H9 (cell line): Measurements from ENCODE around the gene KLHL4. TPM values are rescaled to one million over a fixed set of nuclear protein-coding genes. Genes with fewer than 3 reads are reported as not detected.

ENCODE experiments used
- DNase-seq: peaks from one replicate; pipeline ENCODE4 v3.0.0-alpha.2; 2017
- H2AFZ ChIP-seq: one replicate; pipeline ENCODE4 v1.6.1; 2013; ENCODE audit warnings: mild to moderate bottlenecking, low read length, control low read depth, moderate library complexity
- H2AK5ac ChIP-seq: 2 replicates; pipeline ENCODE4 v1.6.1; 2013; ENCODE audit warnings: low read length, control low read depth, mixed read lengths; ENCODE audit not compliant: insufficient read length
- H2BK120ac ChIP-seq: one replicate; pipeline ENCODE4 v1.6.1; 2013; ENCODE audit warnings: low read depth, mild to moderate bottlenecking, low read length, control low read depth, inconsistent platforms; ENCODE audit not compliant: poor library complexity, severe bottlenecking
- H2BK12ac ChIP-seq: 2 replicates; pipeline ENCODE4 v1.6.1; 2013; ENCODE audit warnings: low read length, control low read depth, mixed read lengths, low read depth; ENCODE audit not compliant: insufficient read length
- H2BK15ac ChIP-seq: 2 replicates; pipeline ENCODE4 v1.6.1; 2013; ENCODE audit warnings: low read depth, low read length, control low read depth
- H2BK20ac ChIP-seq: one replicate; pipeline ENCODE4 v1.6.1; 2013; ENCODE audit warnings: low read depth, mild to moderate bottlenecking, low read length, control low read depth, inconsistent platforms; ENCODE audit not compliant: poor library complexity, severe bottlenecking
- H2BK5ac ChIP-seq: 2 replicates; pipeline ENCODE4 v1.6.1; 2013; ENCODE audit warnings: low read length, control low read depth, mixed read lengths; ENCODE audit not compliant: insufficient read length
- H3K14ac ChIP-seq: 2 replicates; pipeline ENCODE4 v1.6.1; 2013; ENCODE audit warnings: low read length, control low read depth; ENCODE audit not compliant: insufficient read depth
- H3K18ac ChIP-seq: 2 replicates; pipeline ENCODE4 v1.6.1; 2013; ENCODE audit warnings: low read depth, mild to moderate bottlenecking, mixed read lengths, low read length, control low read depth; ENCODE audit not compliant: insufficient read length
- H3K23ac ChIP-seq: 2 replicates; pipeline ENCODE4 v1.6.1; 2013; ENCODE audit warnings: low read length, control low read depth, mixed read lengths, low read depth; ENCODE audit not compliant: insufficient read length
- H3K23me2 ChIP-seq: 2 replicates; pipeline ENCODE4 v1.6.1; 2013; ENCODE audit warnings: low read depth, mild to moderate bottlenecking, mixed read lengths, low read length, control low read depth; ENCODE audit not compliant: insufficient read length, poor library complexity, severe bottlenecking
- H3K27ac ChIP-seq: 2 replicates; pipeline ENCODE4 v1.5.1; 2013; ENCODE audit warnings: low read length, control low read depth, mixed read lengths, low read depth; ENCODE audit not compliant: insufficient read length
- H3K27me3 ChIP-seq: 2 replicates; pipeline ENCODE4 v1.6.1; 2013; ENCODE audit warnings: low read length, control low read depth, inconsistent platforms; ENCODE audit not compliant: insufficient read depth
- H3K4ac ChIP-seq: 2 replicates; pipeline ENCODE4 v1.6.1; 2013; ENCODE audit warnings: low read depth, mild to moderate bottlenecking, control low read depth, inconsistent platforms, low read length, moderate library complexity
- H3K4me1 ChIP-seq: 2 replicates; pipeline ENCODE4 v1.6.1; 2013; ENCODE audit warnings: low read length, control low read depth, inconsistent platforms; ENCODE audit not compliant: insufficient read depth
- H3K4me2 ChIP-seq: 2 replicates; pipeline ENCODE4 v1.6.1; 2013; ENCODE audit warnings: low read length, control low read depth, mixed read lengths; ENCODE audit not compliant: insufficient read length, insufficient read depth
- H3K56ac ChIP-seq: 2 replicates; pipeline ENCODE4 v1.6.1; 2013; ENCODE audit warnings: low read depth, mild to moderate bottlenecking, mixed read lengths, low read length, control low read depth; ENCODE audit not compliant: insufficient read length
- H3K79me1 ChIP-seq: 2 replicates; pipeline ENCODE4 v1.6.1; 2013; ENCODE audit warnings: low read depth, mild to moderate bottlenecking, moderate library complexity, low read length, control low read depth, inconsistent platforms; ENCODE audit not compliant: insufficient read depth, poor library complexity, severe bottlenecking
- H3K79me2 ChIP-seq: 2 replicates; pipeline ENCODE4 v1.6.1; 2013; ENCODE audit warnings: low read length, control low read depth, inconsistent platforms; ENCODE audit not compliant: insufficient read depth
- H3K9ac ChIP-seq: 2 replicates; pipeline ENCODE4 v1.6.1; 2013; ENCODE audit warnings: low read length, control low read depth, mixed read lengths; ENCODE audit not compliant: insufficient read length; ENCODE audit errors: extremely low read depth
- H3K9me3 ChIP-seq: one replicate; pipeline ENCODE4 v1.6.1; 2013; ENCODE audit warnings: low read depth, low read length, inconsistent platforms; ENCODE audit not compliant: control insufficient read depth
- H3T11ph ChIP-seq: one replicate; pipeline ENCODE4 v1.6.1; 2013; ENCODE audit warnings: mild to moderate bottlenecking, low read length, control low read depth, inconsistent platforms
- H4K20me1 ChIP-seq: one replicate; pipeline ENCODE4 v1.6.1; 2013; ENCODE audit not compliant: control insufficient read depth, insufficient read length, insufficient read depth
- H4K5ac ChIP-seq: 2 replicates; pipeline ENCODE4 v1.6.1; 2013; ENCODE audit warnings: low read depth, mild to moderate bottlenecking, mixed read lengths, low read length, control low read depth; ENCODE audit not compliant: insufficient read length
- H4K8ac ChIP-seq: replicated peaks from 2 replicates; pipeline ENCODE4 v1.6.1; 2013; ENCODE audit warnings: low read length, control low read depth, mixed read lengths, low read depth; ENCODE audit not compliant: insufficient read length
- H4K91ac ChIP-seq: 2 replicates; pipeline ENCODE4 v1.6.1; 2013; ENCODE audit warnings: low read depth, mild to moderate bottlenecking, moderate library complexity, mixed read lengths, low read length, control low read depth; ENCODE audit not compliant: insufficient read length
- H3K27ac Mint-ChIP-seq, 3 experiments: 2 replicates in 2 of 3; 3 replicates in 1 of 3; pipeline ENCODE4 v1.8.0; 2020 to 2021; ENCODE audit warnings: mixed read lengths in 3 of 3, mild to moderate bottlenecking in 1 of 3, moderate library complexity in 1 of 3
- H3K27me3 Mint-ChIP-seq: 2 replicates; pipeline ENCODE4 v1.8.0; 2021; ENCODE audit warnings: low read depth, mild to moderate bottlenecking, moderate library complexity, mixed read lengths
- H3K36me3 Mint-ChIP-seq, 3 experiments: 2 replicates in 2 of 3; 3 replicates in 1 of 3; pipeline ENCODE4 v1.8.0; 2020 to 2021; ENCODE audit warnings: low read depth in 3 of 3, mixed read lengths in 3 of 3; ENCODE audit not compliant: insufficient read depth in 1 of 3
- H3K4me1 Mint-ChIP-seq, 2 experiments: 2 replicates each; pipeline ENCODE4 v1.8.0; 2020; ENCODE audit warnings: mixed read lengths in 2 of 2
- H3K4me3 Mint-ChIP-seq, 2 experiments: 2 replicates in 1 of 2; 3 replicates in 1 of 2; pipeline ENCODE4 v1.8.0; 2020 to 2021; ENCODE audit warnings: mild to moderate bottlenecking in 2 of 2, mixed read lengths in 2 of 2, moderate library complexity in 1 of 2
- H3K9me3 Mint-ChIP-seq, 2 experiments: 2 replicates in 1 of 2; 3 replicates in 1 of 2; pipeline ENCODE4 v1.8.0; 2020; ENCODE audit warnings: mild to moderate bottlenecking in 2 of 2, mixed read lengths in 2 of 2, moderate library complexity in 1 of 2
- CTCF ChIP-seq: fragments of 200-600 bp; sonication (generic); conservative IDR thresholded peaks from 3 replicates; pipeline ENCODE4 v1.8.0; 2021; ENCODE audit warnings: antibody characterized with exemption, mild to moderate bottlenecking
- WGBS: extraction: QIAGEN DNeasy Blood & Tissue Kit; methylation state at CpG from one replicate; pipeline ENCODE4 v1.1.7; 2013; ENCODE audit warnings: missing lambda C conversion rate, low lambda C conversion rate, mixed read lengths; ENCODE audit not compliant: insufficient read length; ENCODE audit errors: extremely low coverage; 5-methylcytosine and 5-hydroxymethylcytosine counted together
- total RNA-seq: library from RNA; stranded (reverse); gene quantifications from 2 replicates; pipeline ENCODE4 v1.2.1, GENCODE V29; 2021

KLHL4 gene
- total RNA-seq, 1 experiment from 2014 or later: 22.3 TPM

- no peak overlapping the region for H3K14ac ChIP-seq
These were observed 48.7 kb upstream of the KLHL4 start for GRCh38 chrX:87468941-87469340.

More at GRCh38 chrX:87468941-87469340, 48.7 kb upstream of the KLHL4 start:
- Histone ChIP-seq H3K79me1 (no peaks in the 10 kb centered on the region), H3K23me2 (no peaks in the 10 kb centered on the region), H3T11ph (no peak overlapping the region), H4K8ac (no peak overlapping the region), H3K4me2 (no peak overlapping the region), H3K27me3 (no peaks in the 10 kb centered on the region), H2BK5ac (no peak overlapping the region), H4K91ac (no peak overlapping the region), H4K5ac (no peak overlapping the region), H3K4me1 (no peaks in the 10 kb centered on the region), H2AFZ (no peak overlapping the region), H2BK15ac (no peak overlapping the region), H3K18ac (no peak overlapping the region), H3K4ac (no peak overlapping the region), H4K20me1 (no peaks in the 10 kb centered on the region), H2BK12ac (no peak overlapping the region), H3K27ac (no peak overlapping the region), H3K23ac (no peak overlapping the region), H2AK5ac (no peak overlapping the region), H3K79me2 (no peaks in the 10 kb centered on the region), H2BK20ac (no peak overlapping the region), H3K56ac (no peak overlapping the region), H3K9me3 (no peaks in the 10 kb centered on the region), H3K9ac (no peak overlapping the region), H2BK120ac (no peak overlapping the region)
- Mint-ChIP-seq H3K4me3 (no peak overlapping the region), H3K9me3 (peaks cover 31 to 41% of the 10 kb centered on the region in 2 experiments), H3K27ac (no peak overlapping the region), H3K36me3 (peaks cover 14 to 33% (median 15%) of the 10 kb centered on the region in 3 experiments), H3K4me1 (peaks cover 16 to 19% of the 10 kb centered on the region in 2 experiments), H3K27me3 (no peaks in the 10 kb centered on the region)
- DNase-seq: no peak
- TF ChIP-seq CTCF: no peak
- no CpG with 5 or more reads among the region's 2 CpGs for WGBS
